Measurements from ENCODE around the gene C9orf152.

GRCh38 chr9:110161940-110162339 is 46.0 kb downstream of the C9orf152 start:
- TF ChIP-seq CTCF (IDR thresholded peaks at IDR 0.05) (no peak), POLR2A (IDR thresholded peaks at IDR 0.05) (no peak)

All from adrenal gland (tissue), 5 donors.